Measurements from ENCODE around the gene HNMT. TPM values are rescaled to one million over a fixed set of nuclear protein-coding genes. Genes with fewer than 3 reads are reported as not detected.

Gene HNMT
- total and polyA plus RNA-seq, 2 donors (not counting 1 experiment from before 2014, with no cell fraction given), result 0.24 TPM; not detected in 1

DNA sequence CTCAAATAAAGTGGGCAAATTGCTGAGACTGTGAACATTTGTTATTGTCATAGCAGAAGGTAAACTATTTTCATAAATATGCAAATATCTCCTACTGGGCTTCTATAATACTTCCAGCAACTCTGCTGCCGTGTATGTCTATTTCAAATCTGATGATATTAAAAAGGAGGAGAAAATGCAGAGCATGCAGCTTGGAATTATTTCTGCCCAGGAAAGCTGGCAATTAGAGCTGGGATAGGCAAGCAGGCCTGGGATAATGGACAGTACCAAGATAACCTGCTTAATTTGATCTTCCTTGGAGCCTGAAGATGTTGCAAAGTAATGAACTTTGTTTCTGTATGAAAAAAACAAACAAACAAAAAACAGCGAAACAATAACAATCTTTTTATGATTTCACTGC, 72.8 kb downstream of the HNMT start:
- H3K9me3 Mint-ChIP-seq (ENCODE audit: insufficient read depth), result no peaks in the 10 kb centered on the region
- no peaks in the 10 kb centered on the region for H3K4me1 Mint-ChIP-seq
- ATAC-seq (ENCODE audit: low read depth) (no peak), DNase-seq (no peak)
- Histone ChIP-seq H3K9me3 (ENCODE audit: control extremely low read depth in 1 of 3, control insufficient read depth in 2 of 3, insufficient read depth in 1 of 3, low read length in 2 of 3) (no peaks in the 10 kb centered on the region), H3K79me2 (ENCODE audit: control insufficient read depth, insufficient read depth, low read length) (no peaks in the 10 kb centered on the region), H3K4me1 (ENCODE audit: control insufficient read depth in 2 of 2, insufficient read depth in 2 of 2, low read length in 2 of 2) (no peaks in the 10 kb centered on the region), H3K27ac (ENCODE audit: low read length in 2 of 2) (no peak overlapping the region), H4K20me1 (ENCODE audit: control insufficient read depth, insufficient read depth, low read length, poor library complexity, severe bottlenecking) (no peaks in the 10 kb centered on the region), H2AFZ (ENCODE audit: insufficient read depth, low read depth, low read length, poor library complexity, severe bottlenecking) (no peak overlapping the region), H3K9ac (ENCODE audit: low read length) (no peak overlapping the region), H3K4me2 (replicated peaks; ENCODE audit: low read depth, low read length, poor library complexity, severe bottlenecking) (no peak overlapping the region), H3K27me3 (replicated peaks in 1 of 4; ENCODE audit: control extremely low read depth in 1 of 4, control insufficient read depth in 3 of 4, insufficient read depth in 4 of 4, low read length in 3 of 4) (no peaks in the 10 kb centered on the region), H3K4me3 (ENCODE audit: control extremely low read depth in 1 of 5, extremely low read depth in 1 of 5, insufficient read depth in 1 of 5, low read depth in 2 of 5, low read length in 4 of 5) (no peak overlapping the region), H3K36me3 (replicated peaks in 1 of 2; ENCODE audit: control extremely low read depth in 1 of 2, control insufficient read depth in 1 of 2, extremely low read depth in 1 of 2, insufficient read depth in 2 of 2, low read length in 1 of 2) (no peaks in the 10 kb centered on the region)
- no CpG with 5 or more reads among the region's 2 CpGs for WGBS (ENCODE audit: insufficient coverage)
- CTCF ChIA-PET, result no interaction called here
- TF ChIP-seq, protein P1, sequence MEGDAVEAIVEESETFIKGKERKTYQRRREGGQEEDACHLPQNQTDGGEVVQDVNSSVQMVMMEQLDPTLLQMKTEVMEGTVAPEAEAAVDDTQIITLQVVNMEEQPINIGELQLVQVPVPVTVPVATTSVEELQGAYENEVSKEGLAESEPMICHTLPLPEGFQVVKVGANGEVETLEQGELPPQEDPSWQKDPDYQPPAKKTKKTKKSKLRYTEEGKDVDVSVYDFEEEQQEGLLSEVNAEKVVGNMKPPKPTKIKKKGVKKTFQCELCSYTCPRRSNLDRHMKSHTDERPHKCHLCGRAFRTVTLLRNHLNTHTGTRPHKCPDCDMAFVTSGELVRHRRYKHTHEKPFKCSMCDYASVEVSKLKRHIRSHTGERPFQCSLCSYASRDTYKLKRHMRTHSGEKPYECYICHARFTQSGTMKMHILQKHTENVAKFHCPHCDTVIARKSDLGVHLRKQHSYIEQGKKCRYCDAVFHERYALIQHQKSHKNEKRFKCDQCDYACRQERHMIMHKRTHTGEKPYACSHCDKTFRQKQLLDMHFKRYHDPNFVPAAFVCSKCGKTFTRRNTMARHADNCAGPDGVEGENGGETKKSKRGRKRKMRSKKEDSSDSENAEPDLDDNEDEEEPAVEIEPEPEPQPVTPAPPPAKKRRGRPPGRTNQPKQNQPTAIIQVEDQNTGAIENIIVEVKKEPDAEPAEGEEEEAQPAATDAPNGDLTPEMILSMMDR (IDR thresholded peaks at IDR 0.05), result no peak
- TF ChIP-seq EZH2 (IDR thresholded peaks at IDR 0.05; ENCODE audit: borderline replicate concordance, insufficient read depth, low read depth, low read length, poor library complexity, severe bottlenecking), result no peak
- H3K27ac Mint-ChIP-seq, result no peak overlapping the region
- POLR2A ChIA-PET, result no interaction called here
- intact Hi-C loops (cut with micrococcal nuclease), result no loop called here
- no peak overlapping the region for H3K4me3 Mint-ChIP-seq
- H3K27me3 Mint-ChIP-seq, result no peaks in the 10 kb centered on the region

DNA sequence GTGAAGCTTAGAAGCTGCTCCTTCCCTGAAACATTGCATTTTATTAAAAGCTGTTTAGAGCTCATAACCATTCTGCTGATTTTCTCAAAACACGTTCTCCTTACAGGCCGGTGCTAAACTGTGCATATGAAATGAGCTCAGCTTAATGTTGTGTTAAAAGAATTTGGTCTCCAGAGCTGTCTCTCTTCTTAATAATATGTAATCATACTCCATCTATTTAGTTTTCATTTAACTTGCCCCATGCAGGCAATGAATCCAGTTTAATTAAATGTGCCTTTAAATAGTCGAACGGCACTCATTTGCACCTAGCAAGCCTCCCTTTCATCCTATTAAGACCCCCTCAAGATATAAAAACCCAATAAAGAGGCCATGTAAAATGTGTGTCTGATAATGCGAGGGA, 76.3 kb downstream of the HNMT start:
- no peaks in the 10 kb centered on the region for H3K79me2 ChIP-seq (ENCODE audit: control insufficient read depth, insufficient read depth, low read length)
- no peak for TF ChIP-seq EZH2 (IDR thresholded peaks at IDR 0.05; ENCODE audit: borderline replicate concordance, insufficient read depth, low read depth, low read length, poor library complexity, severe bottlenecking)
- TF ChIP-seq, protein P1 (IDR thresholded peaks at IDR 0.05), result no peak
- no peak overlapping the region for H3K27ac ChIP-seq (ENCODE audit: low read length in 2 of 2)
- intact Hi-C loops (cut with micrococcal nuclease), result no loop called here
- H3K4me1 Mint-ChIP-seq, result no peaks in the 10 kb centered on the region
- POLR2A ChIA-PET, result no interaction called here
- no peaks in the 10 kb centered on the region for H4K20me1 ChIP-seq (ENCODE audit: control insufficient read depth, insufficient read depth, low read length, poor library complexity, severe bottlenecking)
- DNase-seq (no peak), ATAC-seq (ENCODE audit: low read depth) (no peak)
- 100% methylated on average over 1 of the region's 5 CpGs for WGBS (ENCODE audit: insufficient coverage)
- no peak overlapping the region for H3K4me3 Mint-ChIP-seq
- H3K4me2 ChIP-seq (replicated peaks; ENCODE audit: low read depth, low read length, poor library complexity, severe bottlenecking), result no peak overlapping the region
- H3K27me3 Mint-ChIP-seq, result peaks cover 3% of the 10 kb centered on the region
- no peaks in the 10 kb centered on the region for H3K4me1 ChIP-seq (ENCODE audit: control insufficient read depth in 2 of 2, insufficient read depth in 2 of 2, low read length in 2 of 2)
- no peak overlapping the region for H3K27ac Mint-ChIP-seq
- H3K9me3 ChIP-seq (ENCODE audit: control extremely low read depth in 1 of 3, control insufficient read depth in 2 of 3, insufficient read depth in 1 of 3, low read length in 2 of 3), result peaks cover 0 to 1% (median 0%) of the 10 kb centered on the region in 3 donors
- H3K9me3 Mint-ChIP-seq (ENCODE audit: insufficient read depth), result no peaks in the 10 kb centered on the region
- H3K36me3 ChIP-seq (replicated peaks in 1 of 2; ENCODE audit: control extremely low read depth in 1 of 2, control insufficient read depth in 1 of 2, extremely low read depth in 1 of 2, insufficient read depth in 2 of 2, low read length in 1 of 2), result no peaks in the 10 kb centered on the region
- H3K4me3 ChIP-seq (ENCODE audit: control extremely low read depth in 1 of 5, extremely low read depth in 1 of 5, insufficient read depth in 1 of 5, low read depth in 2 of 5, low read length in 4 of 5), result no peak overlapping the region
- no peaks in the 10 kb centered on the region for H3K27me3 ChIP-seq (replicated peaks in 1 of 4; ENCODE audit: control extremely low read depth in 1 of 4, control insufficient read depth in 3 of 4, insufficient read depth in 4 of 4, low read length in 3 of 4)
- no peak overlapping the region for H3K9ac ChIP-seq (ENCODE audit: low read length)
- no peak overlapping the region for H2AFZ ChIP-seq (ENCODE audit: insufficient read depth, low read depth, low read length, poor library complexity, severe bottlenecking)
- CTCF ChIA-PET, result interaction anchor here (1.1 kb wide), 1 partner anchor 104 kb away, joined by 3 read pairs; no protein-coding TSS in a partner anchor

All from B cell (primary cell).